Measurements from ENCODE around the gene VPS54. TPM values are rescaled to one million over a fixed set of nuclear protein-coding genes. Genes with fewer than 3 reads are reported as not detected.

Gene VPS54
- total and polyA plus RNA-seq, 9 of the 15 experiments (the other 6 are each of a cell fraction or from before 2014, with no cell fraction given), result 4.9 to 23.2 (median 13.2) TPM

DNA sequence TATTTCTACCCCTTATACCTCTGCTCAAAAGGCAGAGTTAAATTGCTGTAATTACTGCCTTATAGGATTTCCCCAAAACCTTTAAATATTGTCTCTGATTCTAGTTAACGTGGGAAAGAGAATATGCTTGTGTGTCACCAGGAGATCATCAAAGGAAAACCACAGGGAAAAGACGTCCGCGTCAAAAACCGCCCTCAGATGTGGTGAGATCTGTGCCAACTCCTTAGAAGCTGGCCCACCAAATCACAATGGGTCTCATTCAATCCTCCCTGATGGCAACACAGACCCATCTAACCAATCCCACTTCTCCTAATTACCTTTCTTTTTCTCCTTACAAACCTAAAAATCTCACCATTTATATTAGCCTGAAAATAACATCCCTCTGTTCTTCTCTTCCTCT is 25.4 kb downstream of the VPS54 start:
- H2AFZ ChIP-seq (ENCODE audit: low read depth, low read length), result no peak overlapping the region
- no peaks in the 10 kb centered on the region for H4K20me1 ChIP-seq (replicated peaks; ENCODE audit: control insufficient read depth, insufficient read depth, low read length)
- H3K4me2 ChIP-seq (ENCODE audit: insufficient read depth, low read length), result no peak overlapping the region
- intact Hi-C loops (cut with micrococcal nuclease) (no loop called here), in situ Hi-C loops (cut with MboI) (no loop called here)
- 90% methylated on average over 5 of the region's 5 CpGs for WGBS (ENCODE audit: insufficient coverage, low coverage, missing lambda C conversion rate)
- no peaks in the 10 kb centered on the region for H3K9me1 ChIP-seq (ENCODE audit: control insufficient read depth, insufficient read depth, low read length)
- H3K79me2 ChIP-seq (ENCODE audit: control insufficient read depth, insufficient read depth, low read length), result no peaks in the 10 kb centered on the region; the same call in 2 of the 3 replicates
- CTCF ChIA-PET (ENCODE audit: low intra/inter-chr PET ratio), result no interaction called here
- FAIRE-seq, result no peak
- no peak overlapping the region for H3K4me3 ChIP-seq
- H3K27me3 ChIP-seq (ENCODE audit: control insufficient read depth in 2 of 2, insufficient read depth in 2 of 2, low read length in 2 of 2), result no peaks in the 10 kb centered on the region
- no peak overlapping the region for H3K27ac ChIP-seq (ENCODE audit: extremely low read depth, low read depth, low read length)
- H3K36me3 ChIP-seq (ENCODE audit: control insufficient read depth, insufficient read depth, low read length), result no peaks in the 10 kb centered on the region
- BruUV-seq (replicated peaks), result no TSS peak
- no peak overlapping the region for H3K9ac ChIP-seq (ENCODE audit: insufficient read depth in 1 of 2, low read depth in 2 of 2, low read length in 2 of 2)
- H3K4me1 ChIP-seq (replicated peaks in 1 of 2; ENCODE audit: control insufficient read depth in 2 of 2, insufficient read depth in 2 of 2, low read length in 2 of 2), result no peaks in the 10 kb centered on the region
- DNase-seq (ENCODE audit: extremely low read depth in 1 of 4, low spot score in 3 of 4), result no peak
- POLR2A ChIA-PET, result no interaction called here
- H3K9me3 ChIP-seq (replicated peaks; ENCODE audit: control insufficient read depth, insufficient read depth, low read depth, low read length), result no peaks in the 10 kb centered on the region; the same call in 1 of the 2 replicates
- ATAC-seq, result no peak
- TF ChIP-seq POLR2AphosphoS2 (IDR thresholded peaks at IDR 0.05; ENCODE audit: low read length) (no peak), BRCA1 (IDR thresholded peaks at IDR 0.05) (no peak), BRCA1 (CRISPR knock-in tag; IDR thresholded peaks at IDR 0.05) (no peak), SIN3B (IDR thresholded peaks at IDR 0.05; ENCODE audit: low read depth) (no peak), PHTF2 (CRISPR knock-in tag; IDR thresholded peaks at IDR 0.05) (no peak), ARHGAP35 (IDR thresholded peaks at IDR 0.05; ENCODE audit: partially characterized antibody) (no peak), ZFP30 (CRISPR knock-in tag; IDR thresholded peaks at IDR 0.05; ENCODE audit: borderline replicate concordance) (no peak), RBFOX2 (IDR thresholded peaks at IDR 0.05; ENCODE audit: low read depth, low read length) (no peak), ZNF75A (CRISPR knock-in tag; IDR thresholded peaks at IDR 0.05) (no peak), ERF (CRISPR knock-in tag; IDR thresholded peaks at IDR 0.05) (no peak), HCFC1 (IDR thresholded peaks at IDR 0.05; ENCODE audit: low read depth, low read length) (no peak), SMARCA4 (IDR thresholded peaks at IDR 0.05) (no peak), XRCC4 (IDR thresholded peaks at IDR 0.05; ENCODE audit: extremely low read depth, insufficient read depth, insufficient read length) (no peak), ELF2 (CRISPR knock-in tag; IDR thresholded peaks at IDR 0.05) (no peak)
- TF ChIP-seq, protein P1, sequence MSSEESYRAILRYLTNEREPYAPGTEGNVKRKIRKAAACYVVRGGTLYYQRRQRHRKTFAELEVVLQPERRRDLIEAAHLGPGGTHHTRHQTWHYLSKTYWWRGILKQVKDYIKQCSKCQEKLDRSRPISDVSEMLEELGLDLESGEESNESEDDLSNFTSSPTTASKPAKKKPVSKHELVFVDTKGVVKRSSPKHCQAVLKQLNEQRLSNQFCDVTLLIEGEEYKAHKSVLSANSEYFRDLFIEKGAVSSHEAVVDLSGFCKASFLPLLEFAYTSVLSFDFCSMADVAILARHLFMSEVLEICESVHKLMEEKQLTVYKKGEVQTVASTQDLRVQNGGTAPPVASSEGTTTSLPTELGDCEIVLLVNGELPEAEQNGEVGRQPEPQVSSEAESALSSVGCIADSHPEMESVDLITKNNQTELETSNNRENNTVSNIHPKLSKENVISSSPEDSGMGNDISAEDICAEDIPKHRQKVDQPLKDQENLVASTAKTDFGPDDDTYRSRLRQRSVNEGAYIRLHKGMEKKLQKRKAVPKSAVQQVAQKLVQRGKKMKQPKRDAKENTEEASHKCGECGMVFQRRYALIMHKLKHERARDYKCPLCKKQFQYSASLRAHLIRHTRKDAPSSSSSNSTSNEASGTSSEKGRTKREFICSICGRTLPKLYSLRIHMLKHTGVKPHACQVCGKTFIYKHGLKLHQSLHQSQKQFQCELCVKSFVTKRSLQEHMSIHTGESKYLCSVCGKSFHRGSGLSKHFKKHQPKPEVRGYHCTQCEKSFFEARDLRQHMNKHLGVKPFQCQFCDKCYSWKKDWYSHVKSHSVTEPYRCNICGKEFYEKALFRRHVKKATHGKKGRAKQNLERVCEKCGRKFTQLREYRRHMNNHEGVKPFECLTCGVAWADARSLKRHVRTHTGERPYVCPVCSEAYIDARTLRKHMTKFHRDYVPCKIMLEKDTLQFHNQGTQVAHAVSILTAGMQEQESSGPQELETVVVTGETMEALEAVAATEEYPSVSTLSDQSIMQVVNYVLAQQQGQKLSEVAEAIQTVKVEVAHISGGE (CRISPR knock-in tag; IDR thresholded peaks at IDR 0.05), result no peak
- TF ChIP-seq, protein P2, sequence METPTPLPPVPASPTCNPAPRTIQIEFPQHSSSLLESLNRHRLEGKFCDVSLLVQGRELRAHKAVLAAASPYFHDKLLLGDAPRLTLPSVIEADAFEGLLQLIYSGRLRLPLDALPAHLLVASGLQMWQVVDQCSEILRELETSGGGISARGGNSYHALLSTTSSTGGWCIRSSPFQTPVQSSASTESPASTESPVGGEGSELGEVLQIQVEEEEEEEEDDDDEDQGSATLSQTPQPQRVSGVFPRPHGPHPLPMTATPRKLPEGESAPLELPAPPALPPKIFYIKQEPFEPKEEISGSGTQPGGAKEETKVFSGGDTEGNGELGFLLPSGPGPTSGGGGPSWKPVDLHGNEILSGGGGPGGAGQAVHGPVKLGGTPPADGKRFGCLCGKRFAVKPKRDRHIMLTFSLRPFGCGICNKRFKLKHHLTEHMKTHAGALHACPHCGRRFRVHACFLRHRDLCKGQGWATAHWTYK (CRISPR knock-in tag; IDR thresholded peaks at IDR 0.05), result no peak
- TF ChIP-seq, protein P3, sequence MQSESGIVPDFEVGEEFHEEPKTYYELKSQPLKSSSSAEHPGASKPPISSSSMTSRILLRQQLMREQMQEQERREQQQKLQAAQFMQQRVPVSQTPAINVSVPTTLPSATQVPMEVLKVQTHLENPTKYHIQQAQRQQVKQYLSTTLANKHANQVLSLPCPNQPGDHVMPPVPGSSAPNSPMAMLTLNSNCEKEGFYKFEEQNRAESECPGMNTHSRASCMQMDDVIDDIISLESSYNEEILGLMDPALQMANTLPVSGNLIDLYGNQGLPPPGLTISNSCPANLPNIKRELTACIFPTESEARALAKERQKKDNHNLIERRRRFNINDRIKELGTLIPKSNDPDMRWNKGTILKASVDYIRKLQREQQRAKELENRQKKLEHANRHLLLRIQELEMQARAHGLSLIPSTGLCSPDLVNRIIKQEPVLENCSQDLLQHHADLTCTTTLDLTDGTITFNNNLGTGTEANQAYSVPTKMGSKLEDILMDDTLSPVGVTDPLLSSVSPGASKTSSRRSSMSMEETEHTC (IDR thresholded peaks at IDR 0.05), result no peak
- TF ChIP-seq, protein P4, sequence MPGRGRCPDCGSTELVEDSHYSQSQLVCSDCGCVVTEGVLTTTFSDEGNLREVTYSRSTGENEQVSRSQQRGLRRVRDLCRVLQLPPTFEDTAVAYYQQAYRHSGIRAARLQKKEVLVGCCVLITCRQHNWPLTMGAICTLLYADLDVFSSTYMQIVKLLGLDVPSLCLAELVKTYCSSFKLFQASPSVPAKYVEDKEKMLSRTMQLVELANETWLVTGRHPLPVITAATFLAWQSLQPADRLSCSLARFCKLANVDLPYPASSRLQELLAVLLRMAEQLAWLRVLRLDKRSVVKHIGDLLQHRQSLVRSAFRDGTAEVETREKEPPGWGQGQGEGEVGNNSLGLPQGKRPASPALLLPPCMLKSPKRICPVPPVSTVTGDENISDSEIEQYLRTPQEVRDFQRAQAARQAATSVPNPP (IDR thresholded peaks at IDR 0.05; ENCODE audit: borderline replicate concordance, insufficient read depth, insufficient read length), result no peak

All from K562 (cell line).